Neural cell (in vitro differentiated cells): ENCODE results near the gene HIF1AN. TPM values are rescaled to one million over a fixed set of nuclear protein-coding genes. Genes with fewer than 3 reads are reported as not detected.
A peak's percentile ranks its signal among the peaks of the same experiment; 100 is the strongest.

Source experiments
- H2AFZ ChIP-seq: fragments of 200-600, 300-800 bp; sonication (generic), shearing (Covaris generic); 2 replicates; pipeline ENCODE4 v1.6.0; 2014; ENCODE audit warnings: low read depth, mild to moderate bottlenecking, antibody characterized with exemption, low read length, moderate library complexity
- H3F3A ChIP-seq: fragments of 200-600 bp; shearing (Covaris generic); 2 replicates; pipeline ENCODE4 v1.6.1; 2016; ENCODE audit warnings: mild to moderate bottlenecking, moderate library complexity, mixed read lengths, antibody characterized with exemption, low read length; ENCODE audit not compliant: insufficient read depth, poor library complexity, severe bottlenecking
- H3K27ac ChIP-seq: fragments of 200-600, 300-800 bp; sonication (generic), shearing (Covaris generic); 2 replicates; pipeline ENCODE4 v1.5.1; 2014; ENCODE audit warnings: mild to moderate bottlenecking, low read length, moderate library complexity
- H3K27me3 ChIP-seq: fragments of 300-800, 200-600 bp; sonication (generic), shearing (Covaris generic); 2 replicates; pipeline ENCODE4 v1.6.0; 2014; ENCODE audit warnings: mild to moderate bottlenecking, low read depth, low read length, moderate library complexity; ENCODE audit not compliant: insufficient read depth
- H3K36me3 ChIP-seq: fragments of 300-800, 200-600 bp; sonication (generic), shearing (Covaris generic); 2 replicates; pipeline ENCODE4 v1.5.1; 2014; ENCODE audit warnings: mild to moderate bottlenecking, antibody characterized with exemption, low read length, moderate library complexity; ENCODE audit not compliant: insufficient read depth
- H3K4me2 ChIP-seq: fragments of 300-800, 200-600 bp; sonication (generic), shearing (Covaris generic); 2 replicates; pipeline ENCODE4 v1.6.0; 2014; ENCODE audit warnings: mild to moderate bottlenecking, low read length
- H3K4me3 ChIP-seq: fragments of 300-800, 200-600 bp; sonication (generic), shearing (Covaris generic); 2 replicates; pipeline ENCODE4 v1.5.1; 2014; ENCODE audit warnings: mild to moderate bottlenecking, low read length, moderate library complexity
- H3K79me2 ChIP-seq: fragments of 200-600 bp; shearing (Covaris generic); replicated peaks from 2 replicates; pipeline ENCODE4 v1.6.0; 2014; ENCODE audit warnings: mild to moderate bottlenecking, low read length, moderate library complexity; ENCODE audit not compliant: insufficient read depth
- H3K9ac ChIP-seq: fragments of 300-800, 200-600 bp; sonication (generic), shearing (Covaris generic); 2 replicates; pipeline ENCODE4 v1.6.1; 2016; ENCODE audit warnings: mild to moderate bottlenecking, low read length, mixed read lengths
- H3K9me2 ChIP-seq: fragments of 200-600 bp; shearing (Covaris generic); 2 replicates; pipeline ENCODE4 v1.6.1; 2016; ENCODE audit warnings: mild to moderate bottlenecking, low read length, mixed read lengths; ENCODE audit not compliant: insufficient read depth
- H3K9me3 ChIP-seq: fragments of 200-600, 300-800 bp; sonication (generic), shearing (Covaris generic); 2 replicates; pipeline ENCODE4 v1.6.1; 2016; ENCODE audit warnings: mild to moderate bottlenecking, mixed run types, low read length, moderate library complexity, mixed read lengths
- H4K20me1 ChIP-seq: fragments of 200-600 bp; shearing (Covaris generic); 2 replicates; pipeline ENCODE4 v1.6.1; 2016; ENCODE audit warnings: mild to moderate bottlenecking, mixed run types; ENCODE audit not compliant: insufficient read depth
- EP300 ChIP-seq: fragments of 450-650 bp; conservative IDR thresholded peaks from 2 replicates; pipeline ENCODE4 v1.6.1; 2014; ENCODE audit warnings: antibody characterized with exemption, mild to moderate bottlenecking, moderate library complexity; ENCODE audit not compliant: poor library complexity, severe bottlenecking
- EZH2 ChIP-seq: fragments of 200-600, 300-800 bp; shearing (Covaris generic), sonication (generic); IDR thresholded peaks from 2 replicates; pipeline ENCODE4 v1.6.1; 2014; ENCODE audit warnings: antibody characterized with exemption, low read length, borderline replicate concordance, mild to moderate bottlenecking; ENCODE audit not compliant: insufficient read depth, poor library complexity, severe bottlenecking
- MXI1 ChIP-seq: fragments of 450-650 bp; conservative IDR thresholded peaks from 2 replicates; pipeline ENCODE4 v1.6.1; 2014; ENCODE audit warnings: antibody characterized with exemption, mild to moderate bottlenecking; ENCODE audit not compliant: poor library complexity, severe bottlenecking
- POLR2AphosphoS5 ChIP-seq: IDR thresholded peaks from 2 replicates; pipeline ENCODE4 v1.6.1; 2012
- RAD21 ChIP-seq: fragments of 450-650 bp; conservative IDR thresholded peaks from 2 replicates; pipeline ENCODE4 v1.6.1; 2014; ENCODE audit warnings: antibody characterized with exemption, mild to moderate bottlenecking, moderate library complexity
- SMC3 ChIP-seq: fragments of 450-650 bp; conservative IDR thresholded peaks from 2 replicates; pipeline ENCODE4 v1.6.1; 2014; ENCODE audit warnings: antibody characterized with exemption, mild to moderate bottlenecking, moderate library complexity; ENCODE audit not compliant: poor library complexity
- TAF1 ChIP-seq: IDR thresholded peaks from 2 replicates; pipeline ENCODE4 v1.6.1; 2012; ENCODE audit warnings: low read depth
- polyA plus RNA-seq: library from polyadenylated mRNA; depleted of rRNA; stranded (reverse); fragments of >200 nt; gene quantifications from 2 replicates; pipeline ENCODE4 v1.2.3, GENCODE V29; 2014
- TF ChIP-seq, protein P1 (sequence below): fragments of 450-650 bp; IDR thresholded peaks from 2 replicates; pipeline ENCODE4 v1.5.1; 2014; ENCODE audit warnings: antibody characterized with exemption, mild to moderate bottlenecking, moderate library complexity; ENCODE audit not compliant: poor library complexity, severe bottlenecking
- TF ChIP-seq, protein P2 (sequence below): IDR thresholded peaks from 2 replicates; pipeline ENCODE4 v1.6.1; 2012; ENCODE audit warnings: borderline replicate concordance

HIF1AN gene
- polyA plus RNA-seq, 1 donor from 2014 or later, result 16.1 TPM

DNA sequence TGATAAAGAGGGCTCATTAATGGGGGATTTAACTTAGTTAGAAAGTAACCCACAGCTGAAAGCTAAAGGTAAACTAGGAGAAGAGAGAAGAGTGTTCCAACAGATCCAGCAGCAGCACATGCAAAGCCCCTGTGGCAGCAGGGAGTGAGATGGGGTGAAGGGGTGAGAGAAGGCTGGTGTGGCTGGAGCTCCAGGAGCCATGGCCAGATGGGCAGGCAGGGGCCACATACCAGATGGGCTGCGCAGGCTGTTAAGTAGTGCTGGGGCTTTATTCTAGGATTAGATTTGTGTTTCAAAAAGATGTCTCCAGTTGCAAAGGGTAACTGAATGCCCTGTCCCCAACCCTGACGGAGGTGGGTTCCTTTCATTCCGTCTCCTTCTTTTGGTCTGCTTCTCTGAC, 33.2 kb downstream of the HIF1AN start:
- no peak for TF ChIP-seq POLR2AphosphoS5
- no peak for TF ChIP-seq TAF1
- TF ChIP-seq MXI1, result no peak
- TF ChIP-seq EZH2, result no peak
- TF ChIP-seq, protein P1, sequence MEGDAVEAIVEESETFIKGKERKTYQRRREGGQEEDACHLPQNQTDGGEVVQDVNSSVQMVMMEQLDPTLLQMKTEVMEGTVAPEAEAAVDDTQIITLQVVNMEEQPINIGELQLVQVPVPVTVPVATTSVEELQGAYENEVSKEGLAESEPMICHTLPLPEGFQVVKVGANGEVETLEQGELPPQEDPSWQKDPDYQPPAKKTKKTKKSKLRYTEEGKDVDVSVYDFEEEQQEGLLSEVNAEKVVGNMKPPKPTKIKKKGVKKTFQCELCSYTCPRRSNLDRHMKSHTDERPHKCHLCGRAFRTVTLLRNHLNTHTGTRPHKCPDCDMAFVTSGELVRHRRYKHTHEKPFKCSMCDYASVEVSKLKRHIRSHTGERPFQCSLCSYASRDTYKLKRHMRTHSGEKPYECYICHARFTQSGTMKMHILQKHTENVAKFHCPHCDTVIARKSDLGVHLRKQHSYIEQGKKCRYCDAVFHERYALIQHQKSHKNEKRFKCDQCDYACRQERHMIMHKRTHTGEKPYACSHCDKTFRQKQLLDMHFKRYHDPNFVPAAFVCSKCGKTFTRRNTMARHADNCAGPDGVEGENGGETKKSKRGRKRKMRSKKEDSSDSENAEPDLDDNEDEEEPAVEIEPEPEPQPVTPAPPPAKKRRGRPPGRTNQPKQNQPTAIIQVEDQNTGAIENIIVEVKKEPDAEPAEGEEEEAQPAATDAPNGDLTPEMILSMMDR, result no peak
- TF ChIP-seq SMC3, result no peak
- TF ChIP-seq RAD21, result no peak
- TF ChIP-seq, protein P2, sequence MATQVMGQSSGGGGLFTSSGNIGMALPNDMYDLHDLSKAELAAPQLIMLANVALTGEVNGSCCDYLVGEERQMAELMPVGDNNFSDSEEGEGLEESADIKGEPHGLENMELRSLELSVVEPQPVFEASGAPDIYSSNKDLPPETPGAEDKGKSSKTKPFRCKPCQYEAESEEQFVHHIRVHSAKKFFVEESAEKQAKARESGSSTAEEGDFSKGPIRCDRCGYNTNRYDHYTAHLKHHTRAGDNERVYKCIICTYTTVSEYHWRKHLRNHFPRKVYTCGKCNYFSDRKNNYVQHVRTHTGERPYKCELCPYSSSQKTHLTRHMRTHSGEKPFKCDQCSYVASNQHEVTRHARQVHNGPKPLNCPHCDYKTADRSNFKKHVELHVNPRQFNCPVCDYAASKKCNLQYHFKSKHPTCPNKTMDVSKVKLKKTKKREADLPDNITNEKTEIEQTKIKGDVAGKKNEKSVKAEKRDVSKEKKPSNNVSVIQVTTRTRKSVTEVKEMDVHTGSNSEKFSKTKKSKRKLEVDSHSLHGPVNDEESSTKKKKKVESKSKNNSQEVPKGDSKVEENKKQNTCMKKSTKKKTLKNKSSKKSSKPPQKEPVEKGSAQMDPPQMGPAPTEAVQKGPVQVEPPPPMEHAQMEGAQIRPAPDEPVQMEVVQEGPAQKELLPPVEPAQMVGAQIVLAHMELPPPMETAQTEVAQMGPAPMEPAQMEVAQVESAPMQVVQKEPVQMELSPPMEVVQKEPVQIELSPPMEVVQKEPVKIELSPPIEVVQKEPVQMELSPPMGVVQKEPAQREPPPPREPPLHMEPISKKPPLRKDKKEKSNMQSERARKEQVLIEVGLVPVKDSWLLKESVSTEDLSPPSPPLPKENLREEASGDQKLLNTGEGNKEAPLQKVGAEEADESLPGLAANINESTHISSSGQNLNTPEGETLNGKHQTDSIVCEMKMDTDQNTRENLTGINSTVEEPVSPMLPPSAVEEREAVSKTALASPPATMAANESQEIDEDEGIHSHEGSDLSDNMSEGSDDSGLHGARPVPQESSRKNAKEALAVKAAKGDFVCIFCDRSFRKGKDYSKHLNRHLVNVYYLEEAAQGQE, result no peak
- TF ChIP-seq EP300, result no peak
- H3K27ac ChIP-seq, result no peak overlapping the region
- H3F3A ChIP-seq, result no peaks in the 10 kb centered on the region
- no peaks in the 10 kb centered on the region for H3K79me2 ChIP-seq
- no peak overlapping the region for H3K4me3 ChIP-seq
- H3K27me3 ChIP-seq, result peaks cover 20% of the 10 kb centered on the region
- H2AFZ ChIP-seq, result no peak overlapping the region
- H4K20me1 ChIP-seq, result no peaks in the 10 kb centered on the region
- no peak overlapping the region for H3K9ac ChIP-seq
- no peaks in the 10 kb centered on the region for H3K9me3 ChIP-seq
- no peaks in the 10 kb centered on the region for H3K36me3 ChIP-seq
- no peak overlapping the region for H3K4me2 ChIP-seq
- H3K9me2 ChIP-seq, result no peaks in the 10 kb centered on the region

DNA sequence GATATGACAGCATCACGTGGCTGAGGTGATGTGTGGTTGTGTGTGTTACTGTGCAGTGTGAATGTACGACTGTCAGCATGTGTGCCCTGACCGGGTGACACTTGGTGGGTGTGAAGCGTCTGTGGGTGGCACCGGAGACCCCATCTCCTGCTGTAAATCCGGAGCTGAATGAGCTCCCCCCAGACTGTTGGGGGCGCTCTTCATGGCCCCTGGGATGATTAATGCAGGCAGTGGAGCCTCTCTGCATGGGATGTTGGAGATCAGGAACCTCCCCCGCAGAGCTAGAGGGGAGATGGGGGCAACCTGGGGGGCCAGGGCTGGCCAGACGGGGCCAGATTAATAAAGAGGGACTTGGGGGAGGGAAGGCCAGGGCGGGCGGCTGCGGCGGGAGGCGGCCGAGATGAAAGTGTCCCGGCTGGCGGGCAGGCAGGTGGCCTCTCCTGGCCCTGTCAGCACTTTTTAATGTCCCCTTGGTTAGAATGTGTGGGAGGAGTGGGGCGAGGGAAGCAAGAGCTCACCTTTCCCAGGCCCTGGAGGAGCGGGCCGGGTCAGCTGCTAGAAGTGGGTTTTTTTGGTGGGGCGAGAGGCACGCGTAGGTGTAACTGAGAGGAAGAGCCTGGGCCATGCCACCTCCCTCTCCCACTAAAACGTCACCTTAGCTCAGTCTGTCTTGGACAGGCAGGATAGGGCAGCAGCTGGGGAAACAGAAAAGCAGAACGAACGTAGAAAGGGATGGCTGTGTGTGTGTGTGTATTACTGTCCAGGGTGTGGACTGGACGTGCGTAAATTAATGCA, 34.1 kb downstream of the HIF1AN start:
- H2AFZ ChIP-seq, result no peak overlapping the region
- H3K4me2 ChIP-seq, result no peak overlapping the region
- peaks cover 20% of the 10 kb centered on the region for H3K27me3 ChIP-seq
- H3K9me3 ChIP-seq, result no peaks in the 10 kb centered on the region
- peak overlapping the region; percentile 58 for H3K4me3 ChIP-seq
- H3K27ac ChIP-seq, result no peak overlapping the region
- H3K36me3 ChIP-seq, result no peaks in the 10 kb centered on the region
- TF ChIP-seq MXI1 (no peak), SMC3 (peak; percentile 16)
- TF ChIP-seq, protein P1, result peak; percentile 61
- H3K9ac ChIP-seq, result peak overlapping the region; percentile 38
- H3K79me2 ChIP-seq, result no peaks in the 10 kb centered on the region
- H3K9me2 ChIP-seq, result no peaks in the 10 kb centered on the region
- no peaks in the 10 kb centered on the region for H3F3A ChIP-seq
- H4K20me1 ChIP-seq, result no peaks in the 10 kb centered on the region
